ELF-1 (cell line): ENCODE results near the gene TMEM135.
A peak's percentile ranks its signal among the peaks of the same experiment; 100 is the strongest.

Experiments
- DNase-seq: peaks from one replicate; pipeline ENCODE4 v3.0.0-alpha.2; 2016; ENCODE audit warnings: low read depth, low spot score

Gene TMEM135

GRCh38 chr11:87194985-87195820, 157.5 kb downstream of the TMEM135 start:
- DNase-seq, result no peak

- no peak for DNase-seq
Observed at GRCh38 chr11:87198266-87198881, 160.6 kb downstream of the TMEM135 start.

GRCh38 chr11:87201376-87201775, 163.6 kb downstream of the TMEM135 start:
- DNase-seq, result no peak

DNA sequence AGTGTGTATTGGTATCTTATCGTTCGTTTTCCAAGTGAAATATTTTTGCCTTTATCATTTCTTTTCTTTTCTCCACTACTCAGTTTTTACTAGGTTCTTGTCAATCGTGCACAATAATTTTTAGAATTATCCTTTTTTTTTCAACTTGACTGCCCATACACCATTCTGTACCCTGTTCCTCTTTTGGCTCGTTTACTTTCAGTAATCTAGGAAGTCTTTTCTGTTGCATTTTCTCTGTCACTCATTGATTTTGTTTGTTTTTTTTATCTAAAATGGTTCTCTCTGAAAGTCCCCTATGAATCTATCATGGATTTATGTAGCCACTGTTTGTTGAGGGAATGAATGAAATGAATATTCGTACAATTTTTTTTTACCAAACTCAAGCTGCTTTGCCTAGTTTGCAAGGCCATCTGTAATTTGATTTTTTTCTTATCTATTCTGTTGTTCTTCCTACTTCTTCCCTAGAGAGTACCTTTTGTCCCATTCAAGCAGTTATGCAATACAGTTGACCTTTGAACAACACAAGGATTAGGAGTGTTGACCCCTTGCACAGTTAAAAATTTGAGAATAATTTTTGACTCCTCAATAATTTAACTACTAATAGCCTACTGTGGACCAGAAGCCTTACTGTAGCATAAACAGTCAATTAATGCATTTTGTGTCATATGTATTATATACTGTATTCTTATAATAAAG, 166.3 kb downstream of the TMEM135 start:
- DNase-seq, result no peak

GRCh38 chr11:87212891-87213290, 175.2 kb downstream of the TMEM135 start:
- no peak for DNase-seq

DNA sequence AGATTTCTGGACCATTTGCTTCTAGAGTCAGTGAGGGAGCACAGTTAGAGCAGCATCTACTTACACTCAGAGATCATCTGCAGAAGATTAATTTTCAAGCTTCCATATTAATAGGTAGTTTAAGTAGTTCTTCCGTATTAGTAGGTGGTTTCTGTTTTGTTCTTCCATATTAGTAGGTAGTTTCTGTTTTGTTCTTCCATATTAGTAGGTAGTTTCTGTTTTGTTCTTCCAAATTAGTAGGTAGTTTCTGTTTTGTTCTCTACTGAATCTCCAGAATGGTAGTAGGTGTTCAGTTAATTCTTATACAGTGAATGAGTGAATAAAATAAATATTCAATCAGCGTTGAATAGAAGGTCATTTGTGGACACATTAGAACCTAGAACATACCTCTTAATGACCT, 175.7 kb downstream of the TMEM135 start:
- DNase-seq, result no peak

DNA sequence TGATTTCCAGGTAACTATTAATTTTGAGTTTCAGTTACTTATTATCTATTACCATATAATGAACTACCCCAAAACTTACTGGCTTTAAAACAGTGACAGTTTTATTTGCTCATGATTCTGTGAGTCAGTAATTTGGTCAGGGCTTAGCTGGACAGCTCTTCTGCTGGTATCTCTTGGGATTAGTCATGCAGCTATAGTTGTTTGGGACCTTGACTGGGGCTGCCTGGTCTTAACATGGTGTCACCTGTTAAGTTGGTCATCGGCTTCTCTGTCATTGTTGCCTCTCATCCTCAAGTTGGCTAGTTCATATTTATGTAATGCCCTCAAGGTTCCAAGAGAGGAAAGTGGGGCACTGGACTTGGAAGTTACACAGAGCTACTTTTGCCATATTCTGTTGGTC, 177.5 kb downstream of the TMEM135 start:
- DNase-seq, result no peak

GRCh38 chr11:87219266-87219665, 181.5 kb downstream of the TMEM135 start:
- DNase-seq, result peak; percentile 14

DNA sequence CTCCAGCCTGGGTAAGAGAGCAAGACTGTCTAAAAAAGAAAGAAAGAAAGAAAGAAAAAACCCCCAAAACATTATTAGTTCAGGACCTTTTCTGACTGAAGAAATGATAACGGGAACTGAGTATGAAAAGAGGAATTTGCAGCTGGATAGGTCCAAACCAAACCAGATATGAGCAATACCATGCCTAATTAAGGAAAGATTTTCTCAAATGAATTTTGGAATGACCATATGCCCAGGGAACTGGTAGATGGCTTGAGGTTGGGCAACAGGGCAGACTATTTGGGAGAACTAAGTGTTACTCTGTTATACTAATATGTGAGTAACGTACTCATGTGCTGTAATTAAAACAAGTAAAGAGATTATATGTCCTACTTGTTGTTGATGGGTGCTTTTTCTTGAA, 186.1 kb downstream of the TMEM135 start:
- DNase-seq, result no peak

DNA sequence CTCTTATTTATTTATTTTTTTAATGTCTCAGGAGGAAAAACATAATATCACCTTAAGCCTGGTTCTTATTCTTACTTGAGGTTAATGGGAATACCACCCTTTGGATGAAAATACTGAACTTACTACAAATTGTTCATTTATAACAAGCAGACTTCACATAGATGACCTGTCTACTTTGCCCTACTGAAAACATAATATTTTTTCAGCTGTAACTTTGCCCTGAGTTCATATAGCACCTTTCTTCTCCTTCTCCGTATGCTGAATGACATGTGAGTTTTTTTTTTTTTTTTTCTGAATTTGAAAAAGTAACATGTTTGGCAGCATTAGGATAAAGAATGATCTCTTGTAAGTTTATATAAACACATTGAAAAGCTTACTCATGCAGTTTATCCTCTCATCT, 186.8 kb downstream of the TMEM135 start:
- no peak for DNase-seq

GRCh38 chr11:87228820-87229219, 191.1 kb downstream of the TMEM135 start:
- no peak for DNase-seq

DNA sequence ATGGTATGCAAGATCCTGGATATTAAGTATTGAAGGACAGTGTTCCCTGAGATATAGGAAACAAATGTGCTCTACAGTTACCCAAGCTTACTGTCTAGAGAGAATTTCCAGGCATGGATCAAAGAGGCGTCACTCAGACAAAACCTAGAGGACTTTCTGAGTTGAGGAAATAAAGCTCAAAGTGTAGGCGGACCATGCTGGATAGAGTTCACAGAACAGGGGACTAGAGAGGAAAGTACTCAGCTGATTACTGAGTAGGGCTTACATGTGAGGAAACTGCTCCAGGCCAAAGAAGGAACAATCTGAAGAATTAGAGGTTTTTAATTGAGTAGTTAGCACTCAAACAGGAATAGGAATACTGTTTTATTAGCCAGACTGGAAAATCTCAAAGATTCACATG, 193.3 kb downstream of the TMEM135 start:
- no peak for DNase-seq

DNA sequence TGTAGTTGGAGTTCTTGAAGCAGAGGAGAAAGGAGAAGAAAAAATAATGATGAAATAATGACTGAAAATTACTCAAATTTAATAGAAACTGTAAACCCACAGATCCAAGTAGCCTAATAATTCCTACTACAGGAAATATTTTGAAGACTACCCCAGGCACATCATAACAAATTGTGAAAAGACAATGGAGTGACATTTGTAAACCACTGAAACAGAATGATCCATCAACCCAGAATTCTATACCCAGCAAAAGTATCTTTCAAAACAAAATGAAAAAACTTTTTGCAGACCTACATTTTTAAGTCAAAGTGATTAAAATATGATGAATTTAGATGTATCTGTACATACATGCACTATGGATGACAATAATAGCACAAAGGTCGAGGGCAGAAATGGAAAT, 194.6 kb downstream of the TMEM135 start:
- DNase-seq, result no peak

GRCh38 chr11:87235366-87235765, 197.6 kb downstream of the TMEM135 start:
- DNase-seq, result no peak

DNA sequence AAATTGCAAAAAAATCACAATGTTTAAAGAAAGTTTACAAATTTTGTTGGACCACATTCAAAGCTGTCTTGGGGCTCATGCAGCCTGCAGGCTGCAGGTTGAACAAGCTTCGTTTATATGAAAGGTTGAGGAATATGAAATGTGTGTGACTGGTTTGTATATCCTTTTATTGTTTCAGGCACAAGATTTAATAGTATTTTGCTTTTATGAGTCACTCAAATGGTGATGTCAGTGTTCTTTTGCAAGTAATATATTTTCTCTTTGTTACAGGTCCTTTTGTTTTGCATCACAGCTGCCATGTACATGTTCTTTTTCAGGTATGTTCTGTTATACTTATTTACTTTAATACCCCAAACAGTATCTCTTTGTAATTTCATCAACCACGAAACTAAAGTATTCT, 198.6 kb downstream of the TMEM135 start:
- no peak for DNase-seq

- no peak for DNase-seq
Observed at GRCh38 chr11:87239001-87239400, 201.3 kb downstream of the TMEM135 start.

DNA sequence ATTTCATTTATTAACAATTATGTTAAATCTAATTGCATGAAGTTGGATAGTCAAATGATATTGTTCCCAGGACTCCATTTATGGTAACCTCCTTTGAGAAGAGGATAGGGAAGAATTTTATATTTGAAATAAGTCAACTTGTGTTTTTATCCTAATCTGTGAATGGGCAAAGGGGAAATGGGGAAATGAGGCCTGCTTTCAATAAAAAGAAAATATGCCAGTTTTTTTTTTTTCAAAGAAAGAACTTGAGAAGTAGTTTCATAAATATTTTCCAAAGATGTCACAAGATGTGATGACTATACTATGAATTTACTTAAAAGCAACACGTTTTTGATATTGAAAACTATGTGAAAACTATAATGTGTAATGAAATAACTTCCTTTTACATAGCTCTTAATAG, 201.8 kb downstream of the TMEM135 start:
- no peak for DNase-seq

- DNase-seq, result no peak
Observed at GRCh38 chr11:87251560-87251959, 213.8 kb downstream of the TMEM135 start.

GRCh38 chr11:87252869-87253268, 215.1 kb downstream of the TMEM135 start:
- no peak for DNase-seq

DNA sequence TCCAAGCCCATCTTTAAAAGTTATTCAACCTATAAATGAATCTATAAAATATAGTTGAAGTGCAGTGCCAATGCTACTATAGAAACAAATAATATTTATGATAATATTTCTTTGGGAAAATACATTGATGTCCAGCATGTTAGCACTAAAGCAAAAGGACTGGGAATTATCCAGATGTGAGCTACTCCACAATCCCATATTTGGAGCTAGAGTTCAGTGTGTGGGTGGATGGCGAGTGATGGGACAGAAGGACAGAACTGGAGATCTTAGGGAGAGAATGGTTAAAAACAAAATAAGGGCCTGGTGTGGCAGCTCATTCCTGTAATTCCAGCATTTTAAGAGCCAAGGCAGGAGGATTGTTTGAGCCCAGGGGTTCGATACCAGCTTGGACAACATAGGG, 216.8 kb downstream of the TMEM135 start:
- DNase-seq, result no peak

DNA sequence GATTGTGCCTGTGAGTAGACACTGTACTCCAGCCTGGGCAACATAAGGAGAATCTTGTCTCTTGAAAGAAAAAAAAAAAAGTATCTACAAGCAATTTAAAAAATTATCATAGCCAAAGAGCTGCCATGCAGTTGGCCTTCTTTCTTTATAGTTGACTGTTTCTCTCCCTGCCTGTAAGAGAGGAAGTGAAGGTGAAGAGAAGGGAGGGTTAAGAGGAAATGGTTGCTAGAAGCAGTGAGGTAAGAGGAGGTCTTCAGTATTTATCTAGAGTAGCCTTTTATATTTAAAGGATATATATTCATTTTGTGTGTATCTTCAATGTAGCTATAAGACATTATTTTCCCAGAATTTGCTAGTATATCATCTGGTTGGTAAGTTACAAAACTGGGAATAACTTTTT, 217.9 kb downstream of the TMEM135 start:
- DNase-seq, result no peak

DNA sequence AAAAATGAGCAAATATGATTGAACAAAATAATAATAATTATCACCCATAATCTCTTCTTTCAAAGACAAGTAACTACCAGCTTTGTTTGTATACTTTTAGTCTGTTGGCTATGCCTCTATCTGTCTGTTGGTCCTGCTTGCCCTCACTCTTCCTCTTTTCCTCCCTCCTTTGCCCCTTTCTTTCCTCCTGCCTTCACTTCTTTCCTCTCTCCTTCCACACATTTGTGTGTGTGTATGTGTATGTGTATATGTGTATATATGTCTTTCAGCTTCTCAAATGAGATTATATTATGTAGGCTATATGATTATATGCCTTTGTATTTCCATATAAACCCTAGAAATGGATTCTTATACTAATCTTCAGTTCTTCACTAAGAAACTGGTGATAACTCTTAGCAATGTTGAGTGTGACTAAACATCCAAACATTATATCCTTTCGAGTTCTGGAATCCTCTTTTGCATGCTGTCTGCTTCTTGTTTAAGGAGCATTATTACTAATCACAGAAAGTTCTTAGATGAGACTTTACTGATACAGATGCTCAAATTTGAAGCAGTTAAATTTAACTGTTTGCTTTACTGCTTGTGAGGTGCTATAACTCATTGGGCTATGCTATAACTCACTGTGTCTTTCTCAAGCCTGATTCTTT, 219.1 kb downstream of the TMEM135 start:
- DNase-seq, result no peak
